Lung (tissue), 12 donors: Measurements from ENCODE around the gene IRGC. TPM values are rescaled to one million over a fixed set of nuclear protein-coding genes. Genes with fewer than 3 reads are reported as not detected.

ENCODE experiments used
- ATAC-seq: fragments of 200-7000 bp; cut with Tn5 transposase; one replicate; pipeline ENCODE4 v1.9.1; 2020; ENCODE audit warnings: moderate number of reproducible peaks; ENCODE audit not compliant: insufficient read depth, low FRiP score
- DNase-seq, 3 donors: peaks; one replicate each; pipeline ENCODE4 v3.0.0-alpha.2; 2013 to 2017
- H3K27ac ChIP-seq, 2 donors: one replicate each; pipeline ENCODE4 v1.5.1; 2013; ENCODE audit warnings: mild to moderate bottlenecking in 2 of 2, moderate library complexity in 2 of 2, control low read depth in 1 of 2, inconsistent platforms in 1 of 2, low read depth in 1 of 2, low read length in 1 of 2
- H3K27me3 ChIP-seq, 3 donors: one replicate each; pipeline ENCODE4 v1.5.1; 2013; ENCODE audit warnings: low read length in 2 of 3; ENCODE audit not compliant: control insufficient read depth in 3 of 3, insufficient read depth in 3 of 3
- H3K36me3 ChIP-seq, 4 donors: one replicate each; pipeline ENCODE4 v1.5.1; 2013; ENCODE audit warnings: low read length in 4 of 4, mild to moderate bottlenecking in 1 of 4, moderate library complexity in 1 of 4; ENCODE audit not compliant: control insufficient read depth in 4 of 4, insufficient read depth in 4 of 4
- H3K4me1 ChIP-seq, 5 donors: one replicate each; pipeline ENCODE4 v1.5.1; 2013; ENCODE audit warnings: low read length in 5 of 5, mild to moderate bottlenecking in 2 of 5, moderate library complexity in 1 of 5; ENCODE audit not compliant: control insufficient read depth in 5 of 5, insufficient read depth in 5 of 5
- H3K4me3 ChIP-seq: one replicate; pipeline ENCODE4 v1.5.1; 2013; ENCODE audit warnings: mild to moderate bottlenecking, control low read depth, moderate library complexity
- H3K9ac ChIP-seq, 2 donors: one replicate each; pipeline ENCODE4 v1.5.1; 2013; ENCODE audit warnings: low read length in 2 of 2, control low read depth in 1 of 2; ENCODE audit not compliant: insufficient read depth in 1 of 2
- H3K9me3 ChIP-seq, 4 donors: one replicate each; pipeline ENCODE4 v1.5.1; 2013; ENCODE audit warnings: low read length in 3 of 4, mild to moderate bottlenecking in 1 of 4, moderate library complexity in 1 of 4; ENCODE audit not compliant: control insufficient read depth in 4 of 4, insufficient read depth in 3 of 4
- WGBS, 2 donors: extraction: QIAGEN DNeasy Blood & Tissue Kit; methylation state at CpG; one replicate each; pipeline ENCODE4 v1.1.7; 2013; 5-methylcytosine and 5-hydroxymethylcytosine counted together
- polyA plus RNA-seq, 2 donors: library from polyadenylated mRNA; stranded (reverse); fragments of 200-250 nt; gene quantifications; one replicate each; pipeline ENCODE4 v1.2.1, GENCODE V29; 2013
- total RNA-seq, 2 donors: library from RNA; depleted of rRNA in 1 of 2; stranded (reverse); fragments of >200 nt in 1 of 2; gene quantifications; one replicate each; pipeline ENCODE4 v1.2.1, GENCODE V29; 2014 to 2021
- TF ChIP-seq, protein P1 (sequence below): IDR thresholded peaks from 2 replicates; pipeline ENCODE4 v1.5.1; 2012; ENCODE audit warnings: mild to moderate bottlenecking; ENCODE audit errors: control extremely low read depth, extremely low read depth
- donor health status: control.
- donor health status: control.
- donor health status: Bipolar disorder and iron deficiency.
- donor health status: healthy.
- donor health status: DM: yes; HTN: yes; CAD: no.

IRGC gene
- total and polyA plus RNA-seq, 4 donors, result not detected

DNA sequence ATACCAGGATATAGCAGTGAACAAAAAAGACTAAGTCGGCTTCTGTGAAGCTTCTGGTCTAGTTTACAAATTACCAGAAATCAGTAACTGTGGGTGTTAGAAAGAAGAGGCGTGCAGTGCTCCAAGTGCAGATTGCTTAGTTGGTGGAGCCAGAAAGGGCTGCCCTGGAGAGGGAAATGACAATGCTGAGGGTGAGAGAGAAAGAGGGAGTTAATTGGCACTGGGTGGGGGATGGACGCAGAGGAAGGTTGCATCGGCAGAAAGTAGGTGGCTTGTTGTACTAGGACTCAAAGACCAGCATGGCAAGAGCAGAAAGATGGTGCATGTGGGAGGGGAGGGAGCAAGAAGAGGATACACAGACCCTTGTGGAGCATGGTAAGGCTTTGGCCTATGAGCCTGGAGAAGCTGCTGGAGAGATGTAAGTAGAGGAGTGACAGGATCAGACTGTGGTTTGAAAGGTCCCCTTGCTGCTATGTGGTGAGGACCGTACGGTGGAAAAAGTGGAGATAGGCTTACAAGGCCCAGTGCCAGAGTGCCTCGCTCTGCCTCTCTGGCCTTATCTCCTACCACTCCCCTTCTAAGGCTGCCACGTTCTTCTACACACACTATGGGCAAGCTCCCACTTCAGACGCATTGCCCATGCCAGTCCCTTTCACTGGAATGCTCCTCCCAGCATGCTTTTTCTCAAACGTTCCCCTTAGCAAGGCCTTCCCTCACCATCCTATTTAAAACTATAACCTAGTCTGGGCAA, 25.4 kb downstream of the IRGC start:
- DNase-seq (no peak), ATAC-seq (no peak)
- no peak overlapping the region for H3K4me3 ChIP-seq
- no peaks in the 10 kb centered on the region for H3K27me3 ChIP-seq
- no peak overlapping the region for H3K9ac ChIP-seq
- H3K9me3 ChIP-seq, result no peaks in the 10 kb centered on the region
- 88 to 90% methylated on average over 10 of the region's 10 CpGs for WGBS, 2 donors
- no peak overlapping the region for H3K27ac ChIP-seq
- H3K36me3 ChIP-seq, result peaks cover 17 to 55% (median 47%) of the 10 kb centered on the region in 4 donors
- TF ChIP-seq, protein P1, sequence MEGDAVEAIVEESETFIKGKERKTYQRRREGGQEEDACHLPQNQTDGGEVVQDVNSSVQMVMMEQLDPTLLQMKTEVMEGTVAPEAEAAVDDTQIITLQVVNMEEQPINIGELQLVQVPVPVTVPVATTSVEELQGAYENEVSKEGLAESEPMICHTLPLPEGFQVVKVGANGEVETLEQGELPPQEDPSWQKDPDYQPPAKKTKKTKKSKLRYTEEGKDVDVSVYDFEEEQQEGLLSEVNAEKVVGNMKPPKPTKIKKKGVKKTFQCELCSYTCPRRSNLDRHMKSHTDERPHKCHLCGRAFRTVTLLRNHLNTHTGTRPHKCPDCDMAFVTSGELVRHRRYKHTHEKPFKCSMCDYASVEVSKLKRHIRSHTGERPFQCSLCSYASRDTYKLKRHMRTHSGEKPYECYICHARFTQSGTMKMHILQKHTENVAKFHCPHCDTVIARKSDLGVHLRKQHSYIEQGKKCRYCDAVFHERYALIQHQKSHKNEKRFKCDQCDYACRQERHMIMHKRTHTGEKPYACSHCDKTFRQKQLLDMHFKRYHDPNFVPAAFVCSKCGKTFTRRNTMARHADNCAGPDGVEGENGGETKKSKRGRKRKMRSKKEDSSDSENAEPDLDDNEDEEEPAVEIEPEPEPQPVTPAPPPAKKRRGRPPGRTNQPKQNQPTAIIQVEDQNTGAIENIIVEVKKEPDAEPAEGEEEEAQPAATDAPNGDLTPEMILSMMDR, result no peak
- H3K4me1 ChIP-seq, result peaks cover 0 to 2% (median 0%) of the 10 kb centered on the region in 5 donors

DNA sequence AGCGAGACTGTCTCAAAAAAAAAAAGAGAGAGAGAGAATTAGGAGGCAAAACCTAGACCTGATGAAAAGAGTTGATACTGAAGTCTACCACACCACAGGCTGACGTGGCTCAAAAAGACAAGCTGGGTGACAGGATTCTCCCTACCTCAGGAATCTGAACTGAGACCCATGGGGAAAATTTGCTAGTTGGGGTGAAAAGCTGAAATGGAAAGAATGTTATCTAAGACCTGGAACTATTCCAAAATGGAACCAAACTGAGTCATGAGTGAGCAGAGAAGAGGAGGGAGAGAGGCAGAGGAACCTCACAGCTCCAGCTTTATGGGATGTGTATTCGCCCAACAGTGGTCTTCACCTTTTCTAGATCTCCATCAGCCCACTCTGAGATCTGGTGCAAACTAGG, 27.2 kb downstream of the IRGC start:
- H3K4me3 ChIP-seq, result no peak overlapping the region
- H3K9me3 ChIP-seq, result no peaks in the 10 kb centered on the region
- ATAC-seq, result no peak
- peaks cover 0 to 2% (median 0%) of the 10 kb centered on the region in 5 donors for H3K4me1 ChIP-seq
- H3K27ac ChIP-seq, result no peak overlapping the region
- H3K9ac ChIP-seq, result no peak overlapping the region
- TF ChIP-seq, protein P1, result no peak
- H3K27me3 ChIP-seq, result no peaks in the 10 kb centered on the region
- WGBS, 2 donors, result 93 to 96% methylated on average over 3 of the region's 3 CpGs
- H3K36me3 ChIP-seq, result peaks cover 26 to 58% (median 48%) of the 10 kb centered on the region in 4 donors
- DNase-seq, result no peak

DNA sequence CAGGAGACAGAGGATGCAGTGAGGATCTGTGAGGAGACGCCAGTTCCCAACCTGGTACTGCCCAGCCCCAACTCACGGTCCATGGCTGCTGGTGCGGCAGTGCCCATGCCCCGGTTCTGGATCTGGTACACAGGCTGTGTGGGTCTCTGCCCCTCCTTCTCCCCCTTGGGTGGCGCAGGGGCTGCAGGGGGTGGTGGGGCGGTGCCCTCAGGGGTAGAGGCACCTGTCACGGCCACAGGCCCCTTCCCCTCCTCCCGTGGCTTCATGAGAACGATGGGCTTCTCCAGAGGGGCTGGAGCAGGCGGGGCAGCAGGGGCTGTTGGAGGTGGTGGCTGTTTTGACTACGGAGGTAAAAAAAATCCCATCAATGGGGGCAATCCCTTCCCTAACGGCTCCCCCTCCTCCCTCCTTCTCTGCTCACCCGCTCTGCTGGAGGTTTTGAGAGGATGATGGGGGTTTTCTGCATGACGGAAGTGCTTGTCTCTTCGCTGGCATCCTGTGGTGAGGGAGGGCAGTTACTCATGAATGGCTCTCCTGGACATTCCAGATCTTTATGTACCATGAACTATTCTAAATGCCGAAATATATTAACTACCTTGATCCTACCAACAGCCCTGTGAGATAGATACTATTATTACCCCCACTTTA, 31.8 kb downstream of the IRGC start:
- no peak for DNase-seq
- peaks cover 36 to 62% (median 40%) of the 10 kb centered on the region in 4 donors for H3K36me3 ChIP-seq
- no peaks in the 10 kb centered on the region for H3K9me3 ChIP-seq
- TF ChIP-seq, protein P1, result no peak
- 84 to 88% methylated on average over 15 to 16 of the region's 16 CpGs for WGBS, 2 donors
- H3K4me3 ChIP-seq, result no peak overlapping the region
- H3K9ac ChIP-seq, result no peak overlapping the region
- H3K4me1 ChIP-seq, result peaks cover 0 to 3% (median 0%) of the 10 kb centered on the region in 5 donors
- H3K27ac ChIP-seq, result no peak overlapping the region
- H3K27me3 ChIP-seq, result no peaks in the 10 kb centered on the region
- ATAC-seq, result no peak
